ENCODE results near the gene MAPRE3.

Gene MAPRE3

DNA sequence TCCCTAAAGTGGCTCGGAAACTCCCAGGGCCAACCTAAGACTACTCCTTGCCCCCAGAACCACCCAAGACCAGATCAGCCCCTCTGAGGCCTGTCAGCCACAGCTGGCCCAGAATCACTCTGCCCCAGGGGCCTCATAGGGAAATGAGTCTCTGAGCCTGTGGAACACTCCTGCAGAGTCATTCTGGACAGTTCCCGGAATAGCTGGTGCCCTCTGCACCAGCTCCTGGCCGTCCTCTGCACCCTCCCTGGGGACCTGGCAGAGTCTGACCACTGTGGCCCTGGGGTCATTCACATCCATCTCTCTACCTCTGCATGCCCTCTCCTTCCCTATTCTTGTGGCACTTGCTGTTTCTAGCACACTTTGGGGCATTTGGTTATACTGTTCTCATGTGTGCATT lies 47.7 kb downstream of the MAPRE3 start:
- no peak for DNase-seq

DNA sequence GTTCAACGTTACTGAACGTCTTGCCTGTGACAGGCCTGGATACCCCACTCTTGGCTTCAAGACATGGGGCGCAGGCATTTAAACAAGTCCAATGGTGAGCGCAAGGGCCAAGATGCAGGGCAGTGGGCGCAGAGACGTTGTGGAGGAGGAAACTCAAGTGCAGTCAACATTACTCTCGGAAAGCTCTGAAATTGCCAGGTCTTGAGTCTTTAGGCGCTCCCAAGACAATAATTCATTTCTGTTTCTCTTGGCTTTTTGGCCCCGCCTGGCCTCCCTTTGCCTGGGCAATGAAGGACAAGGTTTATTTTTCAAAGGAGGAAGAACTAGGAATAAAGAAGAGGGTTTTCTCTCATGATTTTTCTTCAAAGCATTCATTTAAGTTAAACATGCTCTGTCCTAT lies 49.0 kb downstream of the MAPRE3 start:
- no peak for DNase-seq

DNA sequence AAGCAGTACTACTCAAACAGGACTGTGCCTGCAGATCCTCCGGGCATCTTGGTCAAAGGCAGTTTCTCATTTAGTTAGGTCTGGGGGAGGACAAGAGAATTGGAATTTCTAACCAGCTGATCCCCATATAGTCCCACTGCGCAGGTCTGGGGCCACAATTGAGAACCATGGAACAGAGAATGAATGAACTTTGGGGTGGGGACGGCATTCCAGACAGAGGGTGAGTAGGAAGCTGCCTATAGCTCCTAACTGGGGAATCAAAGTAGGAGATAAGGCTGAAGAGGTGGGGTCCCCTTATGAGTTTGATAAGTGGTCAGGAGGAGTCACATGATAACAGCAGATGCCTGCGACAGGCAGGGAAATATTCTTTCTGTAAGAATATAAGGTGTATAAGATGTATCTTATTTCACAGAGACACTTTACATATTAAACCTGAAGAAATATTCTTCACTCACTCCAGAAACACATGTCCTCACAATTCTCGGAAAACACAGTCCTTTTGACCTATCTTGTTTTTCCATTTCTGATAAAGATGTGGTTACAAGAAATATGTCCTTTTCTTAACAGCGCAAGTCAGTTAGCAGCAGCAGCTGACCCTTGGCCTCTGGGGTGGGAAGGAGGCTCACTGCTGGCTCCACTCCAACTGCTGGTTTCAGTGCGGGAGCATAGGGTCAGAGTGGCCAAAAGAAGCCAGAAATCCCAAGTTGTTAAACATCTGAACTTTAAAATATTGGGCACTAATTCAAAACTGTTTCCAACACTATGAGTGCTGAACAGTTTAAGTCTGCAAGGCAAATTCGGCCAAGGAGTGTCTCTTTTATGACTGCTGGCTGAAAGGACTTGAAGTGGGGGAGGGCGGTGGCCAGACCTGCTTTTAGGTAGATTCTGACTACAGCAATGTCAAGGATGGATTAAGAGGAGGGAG lies 49.8 kb downstream of the MAPRE3 start:
- DNase-seq, result no peak

DNA sequence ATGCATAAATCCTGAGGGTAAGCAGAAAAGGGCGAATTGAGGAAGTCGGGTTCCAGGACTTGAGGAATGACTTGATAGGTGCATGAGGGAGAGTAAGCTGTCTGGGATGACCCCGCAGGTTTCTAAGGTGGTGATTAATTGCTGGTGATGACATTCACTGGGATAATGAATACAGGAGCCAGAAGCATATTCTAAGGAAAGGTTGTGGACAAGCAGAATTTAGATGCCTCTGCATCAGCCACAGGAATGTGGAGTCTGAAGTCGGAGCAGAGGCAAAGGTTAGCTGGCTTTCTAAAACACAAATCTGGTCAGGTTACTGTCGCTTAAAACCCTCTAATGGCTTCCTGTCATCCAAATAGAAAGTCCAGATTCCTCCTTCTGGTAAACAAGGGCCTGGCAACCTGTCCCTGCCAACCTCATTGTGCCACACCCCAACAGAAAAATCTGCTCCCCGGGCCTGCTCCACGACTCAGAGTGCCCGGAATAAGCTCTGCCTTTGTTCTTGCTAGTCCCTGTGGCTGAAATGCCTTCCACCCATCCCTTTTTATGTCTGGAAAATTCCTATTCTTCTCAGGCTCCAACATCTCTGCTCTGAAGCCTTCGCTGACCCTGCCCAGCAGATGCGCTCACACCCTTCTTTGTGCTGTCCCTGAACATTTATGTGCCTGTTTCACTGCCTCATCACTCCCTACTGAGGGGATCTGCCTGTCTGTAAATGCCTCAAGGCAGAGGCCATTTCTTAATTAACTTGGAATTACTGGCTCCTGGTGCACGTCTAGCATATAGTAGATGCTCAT lies 51.0 kb downstream of the MAPRE3 start:
- no peak for DNase-seq

DNA sequence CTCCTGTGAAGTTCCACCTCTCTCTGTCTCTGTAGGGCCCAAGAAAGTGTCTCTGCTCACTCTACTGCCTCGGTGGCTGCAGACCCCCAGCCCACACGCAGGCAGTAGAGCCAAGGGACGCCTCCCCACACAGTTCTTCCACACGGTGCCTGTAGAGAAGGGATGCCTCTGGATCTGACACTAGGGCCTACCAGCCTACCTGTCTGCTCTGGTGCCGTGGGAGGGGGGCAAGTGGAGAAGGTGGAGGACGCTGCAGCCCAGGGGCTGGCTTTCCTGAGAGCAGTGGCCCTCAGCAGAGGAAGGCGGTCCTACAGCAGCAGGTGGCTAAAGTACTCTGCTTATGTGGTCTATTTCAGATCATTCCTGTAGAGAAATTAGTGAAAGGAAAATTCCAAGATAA lies 53.3 kb downstream of the MAPRE3 start:
- DNase-seq, result no peak

DNA sequence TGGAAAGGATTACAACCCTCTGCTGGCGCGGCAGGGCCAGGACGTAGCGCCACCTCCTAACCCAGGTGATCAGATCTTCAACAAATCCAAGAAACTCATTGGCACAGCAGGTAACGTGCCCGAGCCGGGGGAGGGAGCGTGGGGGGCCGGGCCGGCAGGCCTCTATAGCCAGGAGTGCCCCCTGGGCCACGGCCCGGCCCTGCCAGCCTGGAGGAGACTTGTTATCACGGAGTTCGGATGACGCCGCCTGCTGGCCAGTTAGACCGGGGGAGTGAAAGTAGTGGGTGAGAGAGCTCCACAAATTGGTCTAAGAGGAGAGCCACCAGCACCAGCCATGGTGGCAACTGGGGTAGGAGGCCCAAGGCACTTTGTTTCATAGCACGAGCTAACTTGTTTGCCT lies 53.8 kb downstream of the MAPRE3 start:
- no peak for DNase-seq

DNA sequence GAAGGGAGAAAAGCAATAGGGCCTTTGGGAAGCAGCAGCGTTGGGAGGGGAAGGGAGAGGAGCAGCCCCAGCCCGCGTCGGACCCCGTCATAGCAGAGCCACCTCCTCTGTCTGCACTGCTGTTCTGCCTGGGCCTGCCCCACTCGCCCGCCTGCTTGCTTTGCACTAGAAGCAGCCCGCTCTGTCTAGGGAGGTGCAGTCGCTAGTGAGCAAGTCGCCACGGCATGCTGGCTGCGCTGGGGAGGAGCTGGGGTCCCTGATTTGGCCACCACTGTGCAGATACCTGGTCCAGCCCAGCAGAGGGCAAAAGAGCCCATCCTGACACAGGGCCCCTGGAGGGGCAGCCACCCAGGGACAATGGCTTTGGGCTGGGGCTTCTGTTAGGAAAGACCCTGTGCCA lies 54.4 kb downstream of the MAPRE3 start:
- DNase-seq, result no peak

DNA sequence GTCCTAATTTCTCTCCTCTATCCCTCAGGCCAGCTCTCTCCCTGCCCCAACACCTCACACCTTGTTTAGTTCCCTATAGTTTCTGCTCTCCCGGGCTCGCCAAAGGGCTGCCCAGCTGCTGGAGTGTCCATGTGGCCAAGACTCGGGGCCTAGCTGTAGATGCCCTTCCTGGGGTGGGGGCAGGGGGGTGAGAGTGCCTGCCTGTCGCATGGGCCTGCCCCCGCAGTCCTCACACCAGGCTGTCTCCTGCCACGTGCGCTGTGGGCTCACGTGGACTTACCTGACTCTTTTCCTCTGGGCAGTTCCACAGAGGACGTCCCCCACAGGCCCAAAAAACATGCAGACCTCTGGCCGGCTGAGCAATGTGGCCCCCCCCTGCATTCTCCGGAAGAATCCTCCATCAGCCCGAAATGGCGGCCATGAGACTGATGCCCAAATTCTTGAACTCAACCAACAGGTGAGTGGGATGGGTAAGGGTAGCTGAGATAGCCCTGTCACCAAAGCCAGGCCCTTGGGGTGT lies 54.9 kb downstream of the MAPRE3 start:
- no peak for DNase-seq

DNA sequence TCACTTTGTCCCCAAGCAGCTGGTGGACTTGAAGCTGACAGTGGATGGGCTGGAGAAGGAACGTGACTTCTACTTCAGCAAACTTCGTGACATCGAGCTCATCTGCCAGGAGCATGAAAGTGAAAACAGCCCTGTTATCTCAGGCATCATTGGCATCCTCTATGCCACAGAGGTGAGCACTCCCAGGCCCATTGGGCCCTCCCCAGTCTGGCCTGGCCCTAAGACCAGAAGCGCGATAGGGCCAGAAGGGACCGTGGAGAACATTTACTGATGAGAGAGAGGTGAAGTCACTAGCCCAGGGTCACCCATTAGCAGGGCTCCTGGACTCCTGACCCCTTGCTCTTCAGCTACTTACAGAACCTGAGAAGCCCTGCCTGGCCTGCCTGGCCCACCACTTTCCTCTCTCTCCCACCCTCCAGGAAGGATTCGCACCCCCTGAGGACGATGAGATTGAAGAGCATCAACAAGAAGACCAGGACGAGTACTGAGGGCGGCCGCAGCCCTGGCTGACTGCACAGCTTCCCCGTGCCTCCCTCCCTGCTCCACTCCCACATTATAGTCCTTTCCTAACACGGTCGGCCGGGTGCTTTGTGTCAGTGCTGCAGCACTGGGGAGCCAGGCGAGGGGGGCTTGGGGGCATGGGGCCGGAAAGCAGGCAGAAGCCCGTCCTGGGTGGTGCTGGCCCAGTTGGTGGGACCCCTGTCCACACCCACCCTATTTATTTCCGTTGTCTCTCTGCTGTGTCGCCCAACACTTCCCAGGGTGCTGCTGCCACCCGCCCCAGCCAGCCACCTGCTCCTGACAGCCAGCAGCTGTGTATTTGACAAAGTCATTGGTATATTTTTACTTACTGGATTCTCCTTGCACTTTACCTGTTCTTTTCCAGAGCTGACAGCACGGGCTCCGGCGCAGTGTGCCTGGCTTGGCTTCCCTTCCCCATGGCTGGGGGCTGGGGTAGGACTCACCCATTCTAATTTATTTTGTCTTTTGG lies 55.7 kb downstream of the MAPRE3 start:
- no peak for DNase-seq

DNA sequence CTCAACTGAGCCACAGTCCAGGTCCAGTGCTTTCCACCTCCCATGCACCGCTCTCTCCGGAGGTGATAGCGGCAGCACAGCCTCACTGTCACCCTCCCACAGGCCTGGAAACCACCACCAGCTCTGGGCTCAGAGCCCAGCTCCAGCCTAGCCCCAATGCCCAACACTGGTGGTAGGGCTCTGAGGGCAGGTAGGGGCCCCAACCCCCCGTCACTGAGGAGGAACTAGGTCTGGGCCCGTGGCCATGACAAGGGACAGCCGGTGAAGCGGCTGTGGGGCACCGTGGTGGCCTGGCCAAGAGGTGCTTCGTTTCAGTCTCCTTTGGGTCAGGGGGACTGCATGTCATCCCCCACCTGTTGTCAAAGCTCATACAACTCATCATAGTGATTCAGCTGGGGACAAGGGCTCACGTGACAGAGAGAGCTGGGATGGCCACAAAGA lies 56.8 kb downstream of the MAPRE3 start:
- DNase-seq, result no peak

DNA sequence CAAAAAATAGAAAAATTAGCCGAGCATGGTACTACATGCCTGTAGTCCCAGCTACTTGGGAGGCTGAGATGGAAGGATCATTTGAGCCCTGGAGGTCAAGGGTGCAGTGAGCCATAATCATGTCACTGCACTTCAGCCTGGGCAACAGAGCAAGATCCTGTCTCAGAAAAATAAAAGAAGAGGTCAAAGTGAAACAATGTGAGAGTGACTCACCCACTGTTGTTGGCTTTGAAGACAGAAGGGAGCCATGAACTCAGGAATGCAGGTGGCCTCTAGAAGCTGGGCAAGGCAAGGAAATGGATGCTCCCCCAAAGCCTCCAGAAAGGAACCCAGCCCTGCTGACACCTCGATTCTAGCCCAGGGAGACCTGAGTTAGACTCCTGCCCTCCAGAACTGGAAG lies 58.6 kb downstream of the MAPRE3 start:
- DNase-seq, result no peak

DNA sequence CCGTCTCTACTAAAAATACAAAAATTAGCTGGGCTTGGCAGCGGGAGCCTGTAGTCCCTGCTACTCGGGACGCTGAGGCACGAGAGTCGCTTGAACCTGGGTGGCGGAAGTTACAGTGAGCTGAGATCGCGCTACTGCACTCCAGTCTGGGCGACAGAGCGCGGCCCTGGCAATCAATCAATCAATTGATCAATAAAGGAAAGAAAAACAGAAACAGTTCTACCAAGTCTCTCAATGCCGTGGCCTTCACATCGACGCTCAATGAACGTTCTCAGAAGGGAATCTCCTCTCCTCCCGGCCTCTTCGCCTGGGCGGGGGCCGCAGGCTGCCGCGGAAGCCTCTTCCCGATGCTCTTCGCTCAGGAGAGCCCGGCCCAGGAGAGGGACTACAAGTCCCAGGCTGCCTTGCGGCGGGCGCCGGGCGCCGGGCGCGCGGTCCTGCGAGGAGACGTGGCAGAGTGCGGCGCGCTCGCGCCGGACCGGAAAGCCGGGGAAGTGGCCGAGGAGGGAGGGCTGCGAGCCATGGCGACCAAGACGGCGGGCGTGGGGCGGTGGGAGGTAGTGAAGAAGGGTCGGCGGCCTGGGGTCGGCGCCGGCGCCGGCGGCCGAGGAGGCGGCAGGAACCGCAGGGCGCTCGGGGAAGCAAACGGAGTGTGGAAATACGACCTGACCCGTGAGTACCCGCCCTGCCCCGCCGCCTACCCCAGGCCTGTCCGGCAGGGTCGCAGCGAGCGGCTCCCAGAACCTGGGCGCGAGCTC lies 62.2 kb downstream of the MAPRE3 start, which contains the start of gene TMEM214:
TMEM214 (plus strand) TSS at position 471 of the 758 bp plus-strand sequence; CDS start at position 522, 51 bp downstream.
- DNase-seq, result peak; percentile 81

DNA sequence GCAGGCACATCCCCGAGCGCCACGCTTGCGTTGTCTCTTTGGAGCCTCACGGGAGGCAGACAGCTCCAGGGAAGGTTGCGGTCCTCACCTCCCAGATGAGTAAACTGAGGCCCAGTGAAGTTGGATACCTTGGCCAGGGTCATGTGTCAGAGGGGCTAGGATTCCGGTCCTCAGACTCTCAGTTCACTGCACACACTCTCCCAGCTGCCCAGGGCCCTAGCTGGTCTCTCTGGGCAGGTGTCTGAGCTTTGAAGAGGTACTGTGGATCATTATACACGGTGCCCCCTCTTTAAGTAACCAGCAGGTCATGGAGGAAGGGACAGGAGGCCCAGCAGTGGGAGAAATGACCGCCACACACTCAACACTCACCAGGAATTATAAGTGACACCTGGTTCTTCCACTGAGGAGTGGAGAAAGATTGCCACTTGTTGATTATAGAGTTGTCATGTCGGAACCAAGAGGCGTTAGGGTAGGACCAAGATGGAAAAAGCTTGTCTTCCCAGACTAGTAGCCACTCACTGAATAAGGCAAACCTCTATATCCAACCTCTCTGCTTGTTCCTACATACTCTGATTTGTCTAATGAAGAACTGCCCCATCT lies 62.9 kb downstream of the MAPRE3 start:
- DNase-seq, result no peak

DNA sequence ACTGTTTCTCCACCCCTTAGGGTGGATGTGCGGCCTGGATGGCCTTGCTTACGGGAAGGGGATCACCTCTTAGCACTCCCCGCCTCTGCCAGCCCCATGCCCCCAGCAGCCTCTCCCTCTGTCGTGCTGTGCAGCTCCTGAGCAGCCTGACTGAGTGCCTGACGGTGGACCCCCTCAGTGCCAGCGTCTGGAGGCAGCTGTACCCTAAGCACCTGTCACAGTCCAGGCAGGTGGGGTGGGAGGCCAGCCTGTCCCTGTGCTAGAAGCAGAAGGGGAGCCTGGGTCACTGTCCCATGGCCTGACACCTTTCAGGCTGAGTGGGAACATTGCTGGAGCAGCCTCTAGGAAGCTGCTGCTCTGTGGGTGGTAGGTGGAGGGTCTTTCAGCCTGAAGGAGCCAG lies 67.6 kb downstream of the MAPRE3 start:
- no peak for DNase-seq

DNA sequence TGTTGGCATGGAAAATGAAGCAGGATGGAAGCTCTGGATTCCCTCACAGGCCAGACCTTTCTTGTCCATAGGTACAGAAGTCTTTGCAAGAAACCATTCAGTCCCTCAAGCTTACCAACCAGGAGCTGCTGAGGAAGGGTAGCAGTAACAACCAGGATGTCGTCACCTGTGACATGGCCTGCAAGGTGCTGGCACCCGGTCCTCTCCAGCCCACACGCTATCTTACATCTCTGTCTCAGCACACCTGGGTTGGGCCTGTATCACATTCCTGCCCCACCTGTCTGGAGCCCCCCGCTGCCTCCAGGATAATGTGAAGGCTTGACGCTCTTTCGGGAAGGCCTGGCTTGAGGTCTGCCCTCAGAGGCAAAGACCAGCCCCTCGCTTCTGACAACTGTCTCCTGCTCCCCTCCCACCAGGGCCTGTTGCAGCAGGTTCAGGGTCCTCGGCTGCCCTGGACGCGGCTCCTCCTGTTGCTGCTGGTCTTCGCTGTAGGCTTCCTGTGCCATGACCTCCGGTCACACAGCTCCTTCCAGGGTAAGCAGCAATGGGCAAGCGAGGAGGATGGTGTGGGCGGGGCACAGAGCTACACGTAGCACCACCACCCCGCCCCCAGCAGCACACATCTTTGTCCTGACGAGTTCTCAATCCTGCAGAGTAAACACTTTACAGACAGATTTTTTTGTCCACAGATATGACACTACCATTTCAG lies 68.3 kb downstream of the MAPRE3 start:
- no peak for DNase-seq

DNA sequence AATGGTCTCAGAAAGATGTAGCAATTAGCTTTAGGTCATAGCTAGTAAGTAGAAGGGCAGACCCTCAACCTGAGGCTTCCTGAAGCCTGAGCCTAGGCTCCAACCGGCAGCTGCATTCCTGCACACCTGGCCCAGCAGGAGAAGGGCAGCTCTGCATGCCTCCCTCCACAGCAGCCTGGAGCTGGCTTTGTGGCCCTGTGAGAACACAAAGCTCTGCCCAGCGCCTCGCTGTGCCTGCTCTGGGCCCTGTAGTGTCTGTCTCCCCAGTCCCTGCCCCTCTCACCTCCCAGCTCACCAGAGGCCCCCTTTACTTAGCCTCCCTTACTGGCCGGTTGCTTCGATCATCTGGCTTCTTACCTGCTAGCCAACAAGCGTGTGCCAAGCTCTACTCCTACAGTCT lies 69.0 kb downstream of the MAPRE3 start:
- DNase-seq, result no peak

DNA sequence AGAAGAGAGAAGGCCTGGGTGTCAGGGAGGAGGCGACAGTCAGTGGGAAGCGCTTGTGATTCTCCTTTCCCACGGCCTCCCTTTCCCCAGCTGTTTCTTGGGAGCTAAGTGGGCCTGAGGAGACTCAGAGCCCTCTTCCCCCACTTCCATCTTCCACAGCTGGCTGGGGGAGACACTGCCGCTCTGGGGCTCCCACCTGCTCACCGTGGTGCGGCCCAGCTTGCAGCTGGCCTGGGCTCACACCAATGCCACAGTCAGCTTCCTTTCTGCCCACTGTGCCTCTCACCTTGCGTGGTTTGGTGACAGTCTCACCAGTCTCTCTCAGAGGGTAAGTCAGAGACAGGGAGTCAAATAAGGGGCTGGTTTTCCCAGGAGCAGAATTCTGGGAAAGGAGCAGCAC lies 69.4 kb downstream of the MAPRE3 start:
- no peak for DNase-seq

DNA sequence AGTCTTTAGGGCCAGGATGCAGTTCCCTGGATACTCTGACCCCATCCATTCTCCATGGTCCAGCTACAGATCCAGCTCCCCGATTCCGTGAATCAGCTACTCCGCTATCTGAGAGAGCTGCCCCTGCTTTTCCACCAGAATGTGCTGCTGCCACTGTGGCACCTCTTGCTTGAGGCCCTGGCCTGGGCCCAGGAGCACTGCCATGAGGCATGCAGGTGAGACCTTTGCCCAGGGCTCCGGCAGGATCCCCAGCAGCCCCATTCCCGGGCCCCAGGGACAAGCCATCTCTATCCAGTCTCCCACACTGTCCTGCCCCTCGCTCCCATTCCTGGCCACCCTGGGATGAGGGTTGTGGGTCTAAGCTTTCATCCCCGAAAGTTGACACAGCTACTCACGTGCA lies 69.8 kb downstream of the MAPRE3 start:
- DNase-seq, result no peak

DNA sequence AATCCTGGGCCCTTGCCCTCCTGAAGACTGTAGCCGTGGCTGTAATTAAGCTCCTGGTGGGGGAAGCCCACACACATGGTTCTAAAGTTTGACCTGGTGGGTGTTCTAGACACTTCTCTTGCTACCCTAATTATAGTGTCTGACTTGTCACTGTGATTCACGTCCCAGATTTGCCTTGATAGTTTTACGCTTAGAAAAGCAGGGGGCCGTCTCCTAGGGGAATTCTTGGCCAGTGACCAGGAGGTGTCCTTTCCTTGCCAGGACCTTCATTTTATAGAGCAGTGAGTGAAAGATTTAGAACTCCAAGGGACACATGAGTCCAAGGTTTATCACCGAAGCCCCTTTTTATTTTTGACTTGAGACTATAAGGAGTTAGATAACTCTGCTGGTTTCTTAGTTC lies 71.3 kb downstream of the MAPRE3 start:
- peak; percentile 8 for DNase-seq

DNA sequence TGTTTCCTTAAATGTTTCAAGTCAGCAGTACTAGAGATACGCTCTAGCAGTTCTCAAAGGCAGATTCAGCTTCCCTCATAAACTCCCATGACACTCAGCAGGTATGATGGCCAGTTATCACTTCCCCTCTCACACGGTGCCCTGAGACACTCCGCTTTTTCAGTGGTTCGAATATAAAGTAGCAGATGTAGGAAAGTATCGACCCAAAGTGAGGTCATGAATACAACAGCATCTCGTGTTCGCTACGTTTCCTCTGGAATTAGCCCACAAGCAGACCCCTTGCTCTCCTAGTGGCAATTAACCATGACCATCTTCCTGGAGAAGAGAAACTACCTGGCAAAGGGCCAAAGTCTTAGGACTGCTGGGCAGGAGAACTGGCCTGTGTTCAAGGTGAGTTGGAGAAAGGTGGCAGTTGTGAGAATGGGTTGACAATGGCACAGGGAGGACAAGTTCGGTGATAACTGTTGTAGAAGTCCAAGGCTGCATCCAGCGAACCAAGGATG lies 71.8 kb downstream of the MAPRE3 start:
- no peak for DNase-seq
